Measurements from ENCODE around the gene PSMD12.

The PSMD12 gene

GRCh38 chr17:67385122-67385988 is 19.0 kb upstream of the PSMD12 start:
- DNase-seq = no peak

GRCh38 chr17:67381929-67382257 is 15.5 kb upstream of the PSMD12 start:
- no peak for DNase-seq

GRCh38 chr17:67379251-67379630 is 12.9 kb upstream of the PSMD12 start:
- DNase-seq = no peak

- peak; percentile 92 for DNase-seq
Measured at GRCh38 chr17:67378454-67379250, 12.3 kb upstream of the PSMD12 start.

GRCh38 chr17:67377488-67378453 is 11.4 kb upstream of the PSMD12 start:
- DNase-seq = peak; percentile 89

GRCh38 chr17:67376737-67377487 is 10.5 kb upstream of the PSMD12 start, which contains the start of gene PITPNC1:
Gene PITPNC1, plus strand, starts transcription at chr17:67377281.
- peak; percentile 95 for DNase-seq

- DNase-seq = no peak
Measured at GRCh38 chr17:67376415-67376736, 10.0 kb upstream of the PSMD12 start.

GRCh38 chr17:67375716-67376115 is 9.3 kb upstream of the PSMD12 start:
- DNase-seq = no peak

GRCh38 chr17:67375054-67375427 is 8.7 kb upstream of the PSMD12 start:
- no peak for DNase-seq

- peak; percentile 91 for DNase-seq
Measured at GRCh38 chr17:67374329-67375053, 8.1 kb upstream of the PSMD12 start.

GRCh38 chr17:67372751-67373150 is 6.4 kb upstream of the PSMD12 start:
- DNase-seq = no peak

- no peak for DNase-seq
Measured at GRCh38 chr17:67369676-67370075, 3.3 kb upstream of the PSMD12 start.

- no peak for DNase-seq
Measured at GRCh38 chr17:67365738-67366192, 612 bp downstream of the PSMD12 start.

- no peak for DNase-seq
Measured at GRCh38 chr17:67364847-67365737, 1.3 kb downstream of the PSMD12 start.

GRCh38 chr17:67362173-67362572 is 4.2 kb downstream of the PSMD12 start:
- no peak for DNase-seq

- DNase-seq = no peak
Measured at GRCh38 chr17:67360880-67361279, 5.5 kb downstream of the PSMD12 start.

GRCh38 chr17:67359960-67360791 is 6.2 kb downstream of the PSMD12 start:
- DNase-seq = no peak

GRCh38 chr17:67358612-67359011 is 7.8 kb downstream of the PSMD12 start:
- DNase-seq = no peak

- DNase-seq = no peak
Measured at GRCh38 chr17:67353929-67354574, 12.3 kb downstream of the PSMD12 start.
